HFFc6 (cell line): ENCODE results near the gene TANGO6. TPM values are rescaled to one million over a fixed set of nuclear protein-coding genes. Genes with fewer than 3 reads are reported as not detected.

Source experiments
- DNase-seq: peaks from one replicate; pipeline ENCODE4 v3.0.0-alpha.2; 2018
- H3K27ac Mint-ChIP-seq: 2 replicates; pipeline ENCODE4 v1.8.0; 2020; ENCODE audit warnings: mild to moderate bottlenecking, mixed read lengths
- H3K27me3 Mint-ChIP-seq: 2 replicates; pipeline ENCODE4 v1.8.0; 2021; ENCODE audit warnings: mild to moderate bottlenecking, moderate library complexity, mixed read lengths; ENCODE audit not compliant: insufficient read depth
- H3K36me3 Mint-ChIP-seq: 2 replicates; pipeline ENCODE4 v1.8.0; 2021; ENCODE audit warnings: low read depth, mixed read lengths
- H3K4me1 Mint-ChIP-seq: 2 replicates; pipeline ENCODE4 v1.8.0; 2020; ENCODE audit warnings: low read depth, mixed read lengths
- H3K4me3 Mint-ChIP-seq: 2 replicates; pipeline ENCODE4 v1.8.0; 2020; ENCODE audit warnings: mild to moderate bottlenecking, moderate library complexity, mixed read lengths
- H3K9me3 Mint-ChIP-seq: 2 replicates; pipeline ENCODE4 v1.8.0; 2020; ENCODE audit warnings: mild to moderate bottlenecking, mixed read lengths
- total RNA-seq, 6 experiments: library from RNA; stranded (reverse); fragmentation: NEBNext Ultra II Directional; extraction: Animal tissue kit (Norgen Biotek cat#: 25700); gene quantifications; 2 replicates in 1 of 6; 3 replicates in 5 of 6; pipeline ENCODE4 v1.2.3, GENCODE V29; 2021
- TF ChIP-seq, protein P1 (sequence below): fragments of 200-600 bp; sonication (generic); IDR thresholded peaks from 2 replicates; pipeline ENCODE4 v1.5.0; 2021; ENCODE audit warnings: antibody characterized with exemption, mild to moderate bottlenecking

Gene TANGO6
- total RNA-seq, 6 experiments from 2014 or later, result 14.7 to 22.1 (median 18.9) TPM

DNA sequence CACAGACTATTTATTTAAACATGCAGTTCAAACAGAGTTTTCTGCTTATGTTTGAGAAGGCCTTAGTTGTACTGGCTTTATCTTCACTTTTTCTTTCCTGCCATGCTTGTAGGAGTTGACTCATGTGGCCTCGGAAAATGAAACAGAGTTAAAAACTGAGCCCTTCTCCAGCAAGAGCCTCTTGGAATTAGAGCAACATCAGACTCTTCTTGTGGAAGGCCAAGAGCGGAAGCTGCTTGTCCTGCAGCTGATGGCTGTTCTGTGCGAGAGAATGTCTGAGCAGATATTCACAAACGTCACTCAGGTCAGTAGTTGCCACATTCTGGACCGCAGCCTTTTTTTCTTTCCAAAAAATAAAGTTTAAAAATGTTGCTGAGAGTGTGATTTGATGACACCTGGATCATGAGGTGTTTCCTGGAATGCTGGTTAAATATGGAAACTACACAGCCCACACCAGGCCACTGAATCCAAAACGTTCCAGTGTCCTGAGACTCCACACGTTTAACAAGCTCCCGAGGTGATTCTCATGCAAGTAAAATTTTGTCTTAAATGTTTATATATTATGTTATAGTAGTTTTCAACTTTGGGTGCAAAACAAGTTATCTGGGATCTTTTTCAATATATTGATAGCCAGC, 65.9 kb downstream of the TANGO6 start:
- TF ChIP-seq, protein P1, sequence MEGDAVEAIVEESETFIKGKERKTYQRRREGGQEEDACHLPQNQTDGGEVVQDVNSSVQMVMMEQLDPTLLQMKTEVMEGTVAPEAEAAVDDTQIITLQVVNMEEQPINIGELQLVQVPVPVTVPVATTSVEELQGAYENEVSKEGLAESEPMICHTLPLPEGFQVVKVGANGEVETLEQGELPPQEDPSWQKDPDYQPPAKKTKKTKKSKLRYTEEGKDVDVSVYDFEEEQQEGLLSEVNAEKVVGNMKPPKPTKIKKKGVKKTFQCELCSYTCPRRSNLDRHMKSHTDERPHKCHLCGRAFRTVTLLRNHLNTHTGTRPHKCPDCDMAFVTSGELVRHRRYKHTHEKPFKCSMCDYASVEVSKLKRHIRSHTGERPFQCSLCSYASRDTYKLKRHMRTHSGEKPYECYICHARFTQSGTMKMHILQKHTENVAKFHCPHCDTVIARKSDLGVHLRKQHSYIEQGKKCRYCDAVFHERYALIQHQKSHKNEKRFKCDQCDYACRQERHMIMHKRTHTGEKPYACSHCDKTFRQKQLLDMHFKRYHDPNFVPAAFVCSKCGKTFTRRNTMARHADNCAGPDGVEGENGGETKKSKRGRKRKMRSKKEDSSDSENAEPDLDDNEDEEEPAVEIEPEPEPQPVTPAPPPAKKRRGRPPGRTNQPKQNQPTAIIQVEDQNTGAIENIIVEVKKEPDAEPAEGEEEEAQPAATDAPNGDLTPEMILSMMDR, result no peak
- Mint-ChIP-seq H3K27ac (no peak overlapping the region), H3K36me3 (no peaks in the 10 kb centered on the region), H3K9me3 (no peaks in the 10 kb centered on the region), H3K27me3 (no peaks in the 10 kb centered on the region; the same call in 1 of the 2 replicates), H3K4me3 (no peak overlapping the region), H3K4me1 (no peaks in the 10 kb centered on the region)
- DNase-seq, result no peak

DNA sequence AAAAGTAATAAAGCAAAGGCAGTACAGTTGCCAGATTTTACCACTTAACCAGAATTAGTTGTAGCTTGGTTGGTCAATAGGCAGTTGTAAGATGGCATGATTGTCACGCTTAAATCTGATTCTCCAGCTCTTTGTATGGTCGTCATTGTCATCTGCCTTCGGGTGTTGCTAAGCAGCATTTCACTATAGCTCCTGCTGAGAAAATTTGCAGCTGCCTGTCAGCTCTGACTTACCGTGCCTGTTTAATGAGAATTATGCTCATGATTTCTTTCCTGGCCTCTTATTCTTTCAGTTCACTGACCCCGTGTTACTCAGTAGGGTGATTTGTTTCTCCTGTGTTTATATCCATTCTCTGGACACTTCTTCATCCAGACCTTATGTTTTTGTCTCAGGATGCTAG, 66.7 kb downstream of the TANGO6 start:
- Mint-ChIP-seq H3K27me3 (no peaks in the 10 kb centered on the region; the same call in 1 of the 2 replicates), H3K27ac (no peak overlapping the region)

DNA sequence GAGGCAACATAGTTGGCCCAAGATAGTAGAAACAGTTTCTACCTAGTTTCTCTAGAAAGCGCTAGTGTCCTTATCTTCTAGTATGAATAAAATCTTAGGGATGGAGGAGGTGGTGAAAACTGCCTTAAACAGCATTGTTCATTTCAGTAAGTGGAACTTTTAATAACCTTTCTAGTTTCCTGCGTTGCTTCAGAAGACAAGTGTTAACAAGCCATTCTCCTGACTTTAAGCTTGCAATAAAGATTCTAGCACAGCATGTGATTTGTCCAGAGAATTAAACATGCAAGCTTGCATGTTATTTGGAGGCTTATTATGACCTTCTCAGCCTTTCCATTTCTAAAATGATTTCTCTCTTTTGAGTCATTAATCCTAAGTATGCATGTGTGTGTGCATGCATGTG, 72.3 kb downstream of the TANGO6 start:
- Mint-ChIP-seq H3K27ac (no peak overlapping the region), H3K9me3 (no peaks in the 10 kb centered on the region), H3K4me1 (no peaks in the 10 kb centered on the region), H3K27me3 (no peaks in the 10 kb centered on the region; the same call in 1 of the 2 replicates), H3K4me3 (no peak overlapping the region), H3K36me3 (peaks cover 6% of the 10 kb centered on the region; the same call in 1 of the 2 replicates)
- no peak for DNase-seq
- TF ChIP-seq, protein P1, result no peak

More for the DNA sequence above, 66.7 kb downstream of the TANGO6 start:
- Mint-ChIP-seq H3K9me3 (no peaks in the 10 kb centered on the region), H3K4me3 (no peak overlapping the region), H3K4me1 (no peaks in the 10 kb centered on the region), H3K36me3 (no peaks in the 10 kb centered on the region)
- no peak for DNase-seq
- TF ChIP-seq, protein P1, result no peak

DNA sequence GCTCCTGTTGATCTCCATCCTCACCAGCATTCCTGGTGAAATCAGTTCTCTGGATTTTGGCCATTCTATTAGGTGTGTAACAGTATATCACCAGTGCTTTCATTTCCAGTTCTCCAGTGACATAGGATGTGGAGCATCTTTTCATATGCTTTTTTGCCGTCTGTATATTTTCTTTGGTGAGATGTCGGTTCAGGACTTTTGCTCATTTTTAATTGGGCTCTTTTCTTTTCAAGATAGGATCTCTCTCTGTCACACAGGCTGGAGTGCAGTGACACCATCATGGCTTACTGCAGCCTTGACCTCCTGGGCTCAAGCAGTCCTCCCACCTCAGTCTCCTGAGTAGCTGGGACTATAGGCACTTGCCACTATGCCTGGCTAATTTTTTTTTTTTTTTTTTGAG, 74.2 kb downstream of the TANGO6 start:
- no peaks in the 10 kb centered on the region for H3K27me3 Mint-ChIP-seq
- no peak overlapping the region for H3K4me3 Mint-ChIP-seq
- H3K27ac Mint-ChIP-seq, result no peak overlapping the region

DNA sequence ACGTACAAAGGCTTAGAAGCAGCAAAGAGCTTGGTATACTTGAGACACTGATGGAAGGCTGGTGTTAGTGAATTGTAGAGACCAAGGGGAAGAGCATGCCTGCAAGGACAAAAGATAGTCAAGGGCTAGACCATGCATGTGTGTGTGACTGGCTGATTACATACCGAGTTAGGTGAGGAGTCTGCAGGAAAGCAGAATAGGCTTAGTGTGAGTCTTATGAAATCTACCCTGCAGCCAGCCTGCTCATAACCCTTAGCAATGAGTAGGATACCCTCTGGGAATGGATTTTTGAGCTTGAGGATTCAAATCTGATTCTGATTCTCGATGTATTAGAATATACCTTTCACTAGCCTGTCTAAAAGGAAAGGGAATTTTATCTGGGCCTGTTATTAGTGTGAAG, 77.0 kb downstream of the TANGO6 start:
- Mint-ChIP-seq H3K27ac (no peak overlapping the region), H3K27me3 (no peaks in the 10 kb centered on the region; the same call in 1 of the 2 replicates), H3K4me3 (no peak overlapping the region), H3K4me1 (no peaks in the 10 kb centered on the region; the same call in 1 of the 2 replicates), H3K9me3 (no peaks in the 10 kb centered on the region), H3K36me3 (peaks cover 6% of the 10 kb centered on the region; the same call in 1 of the 2 replicates)
- DNase-seq, result no peak
- TF ChIP-seq, protein P1, result no peak

More for the DNA sequence above, 74.2 kb downstream of the TANGO6 start:
- TF ChIP-seq, protein P1, result no peak
- Mint-ChIP-seq H3K9me3 (no peaks in the 10 kb centered on the region), H3K4me1 (no peaks in the 10 kb centered on the region), H3K36me3 (peaks cover 6% of the 10 kb centered on the region; the same call in 1 of the 2 replicates)
- DNase-seq, result no peak
